Activated T-cell treated with anti-CD3 and anti-CD28 coated beads, Interleukin-2, amount 50 U/mL, for 72 hours (primary cell): Measurements from ENCODE around the gene GNG11. TPM values are rescaled to one million over a fixed set of nuclear protein-coding genes. Genes with fewer than 3 reads are reported as not detected.
A peak's percentile ranks its signal among the peaks of the same experiment; 100 is the strongest.
"Not testable (repeated sequence)": the region's sequence is repeated elsewhere in the genome, so short reads cannot be mapped to it uniquely, and the experiment has no call there.

Experiments
- ATAC-seq, 2 donors: fragments of 150-1000 bp; cut with Tn5 transposase; replicated peaks in 1 of 2; 2 replicates each; pipeline ENCODE4 v1.10.0; 2021; ENCODE audit warnings: moderate library complexity in 2 of 2, mild to moderate bottlenecking in 1 of 2
- DNase-seq, 2 donors: peaks; one replicate each; pipeline ENCODE4 v3.0.0; 2021 to 2022; ENCODE audit warnings: mixed read lengths in 1 of 2
- H3K27ac Mint-ChIP-seq: one replicate; pipeline ENCODE4 v1.8.0; 2022; ENCODE audit warnings: mild to moderate bottlenecking, moderate library complexity, mixed read lengths
- H3K27me3 Mint-ChIP-seq: one replicate; pipeline ENCODE4 v1.8.0; 2022; ENCODE audit warnings: low read depth, mixed read lengths
- H3K36me3 Mint-ChIP-seq, 2 donors: one replicate each; pipeline ENCODE4 v1.8.0; 2022; ENCODE audit warnings: mixed read lengths in 2 of 2, mild to moderate bottlenecking in 1 of 2; ENCODE audit not compliant: insufficient read depth in 2 of 2
- H3K4me1 Mint-ChIP-seq: one replicate; pipeline ENCODE4 v1.8.0; 2022; ENCODE audit warnings: low read depth, mixed read lengths
- H3K4me3 Mint-ChIP-seq, 2 donors: one replicate each; pipeline ENCODE4 v1.8.0; 2022; ENCODE audit warnings: mild to moderate bottlenecking in 2 of 2, mixed read lengths in 2 of 2, moderate library complexity in 2 of 2
- H3K9me3 Mint-ChIP-seq, 2 donors: one replicate each; pipeline ENCODE4 v1.8.0; 2022; ENCODE audit warnings: mixed read lengths in 2 of 2
- total RNA-seq, 2 donors: library from RNA; stranded (reverse); gene quantifications; one replicate each; pipeline ENCODE4 v1.2.3, GENCODE V29; 2022

The GNG11 gene
- total RNA-seq, 2 donors from 2014 or later, result not detected

GRCh38 chr7:93894966-93895640 is 26.4 kb upstream of the GNG11 start:
- H3K27ac Mint-ChIP-seq, result no peak overlapping the region
- ATAC-seq, result no peak
- H3K27me3 Mint-ChIP-seq, result peaks cover 42% of the 10 kb centered on the region
- H3K4me3 Mint-ChIP-seq, result no peak overlapping the region
- no peaks in the 10 kb centered on the region for H3K36me3 Mint-ChIP-seq
- no peak for DNase-seq
- H3K9me3 Mint-ChIP-seq, result no peaks in the 10 kb centered on the region
- H3K4me1 Mint-ChIP-seq, result peaks cover 3% of the 10 kb centered on the region

- no peak overlapping the region for H3K27ac Mint-ChIP-seq
- no peak overlapping the region for H3K4me3 Mint-ChIP-seq
- no peaks in the 10 kb centered on the region for H3K4me1 Mint-ChIP-seq
- no peaks in the 10 kb centered on the region for H3K9me3 Mint-ChIP-seq
- ATAC-seq (no peak), DNase-seq (no peak)
- peaks cover 37% of the 10 kb centered on the region for H3K27me3 Mint-ChIP-seq
- H3K36me3 Mint-ChIP-seq, result no peaks in the 10 kb centered on the region
These were observed 25.5 kb upstream of the GNG11 start for GRCh38 chr7:93895859-93896600.

GRCh38 chr7:93897680-93898079 is 23.9 kb upstream of the GNG11 start:
- ATAC-seq (no peak), DNase-seq (no peak)
- Mint-ChIP-seq H3K27ac (no peak overlapping the region), H3K36me3 (no peaks in the 10 kb centered on the region), H3K4me1 (no peaks in the 10 kb centered on the region), H3K9me3 (no peaks in the 10 kb centered on the region), H3K4me3 (no peak overlapping the region), H3K27me3 (peaks cover 20% of the 10 kb centered on the region)

- ATAC-seq (no peak), DNase-seq (peak in 1 of 2 donors; percentile 6)
- H3K36me3 Mint-ChIP-seq, result no peaks in the 10 kb centered on the region
- H3K9me3 Mint-ChIP-seq, result no peaks in the 10 kb centered on the region
- peaks cover 15% of the 10 kb centered on the region for H3K27me3 Mint-ChIP-seq
- H3K4me3 Mint-ChIP-seq, result no peak overlapping the region
- no peak overlapping the region for H3K27ac Mint-ChIP-seq
- no peaks in the 10 kb centered on the region for H3K4me1 Mint-ChIP-seq
These were observed 18.6 kb upstream of the GNG11 start for GRCh38 chr7:93902777-93903423.

GRCh38 chr7:93906267-93906666 is 15.3 kb upstream of the GNG11 start, which contains the start of gene GNGT1:
Gene GNGT1, plus strand, starts transcription at chr7:93906567. Its CDS starts 180 bp downstream, at chr7:93906747.
- no peaks in the 10 kb centered on the region for H3K9me3 Mint-ChIP-seq
- H3K4me1 Mint-ChIP-seq, result no peaks in the 10 kb centered on the region
- H3K36me3 Mint-ChIP-seq, result no peaks in the 10 kb centered on the region
- peaks cover 6% of the 10 kb centered on the region for H3K27me3 Mint-ChIP-seq
- DNase-seq, result no peak
- H3K27ac Mint-ChIP-seq, result no peak within 1 kb of the TSS
- ATAC-seq, result no peak
- H3K4me3 Mint-ChIP-seq, result no peak within 1 kb of the TSS

- Mint-ChIP-seq H3K27me3 (peaks cover 6% of the 10 kb centered on the region), H3K9me3 (no peaks in the 10 kb centered on the region), H3K36me3 (no peaks in the 10 kb centered on the region), H3K27ac (no peak overlapping the region), H3K4me3 (no peak overlapping the region), H3K4me1 (no peaks in the 10 kb centered on the region)
- ATAC-seq (no peak), DNase-seq (no peak)
These were observed 11.2 kb upstream of the GNG11 start for GRCh38 chr7:93910076-93910994.

GRCh38 chr7:93911242-93911641 is 10.3 kb upstream of the GNG11 start:
- not testable (repeated sequence) for H3K36me3 Mint-ChIP-seq

GRCh38 chr7:93911661-93912060 is 9.9 kb upstream of the GNG11 start:
- H3K4me3 Mint-ChIP-seq, H3K9me3 Mint-ChIP-seq, H3K27me3 Mint-ChIP-seq, DNase-seq, H3K4me1 Mint-ChIP-seq, H3K36me3 Mint-ChIP-seq, H3K27ac Mint-ChIP-seq: not testable (repeated sequence)
- peak; percentile 39 to 63 for ATAC-seq

More at GRCh38 chr7:93911242-93911641, 10.3 kb upstream of the GNG11 start:
- not testable (repeated sequence) for H3K27ac Mint-ChIP-seq, H3K4me3 Mint-ChIP-seq, ATAC-seq, H3K9me3 Mint-ChIP-seq, H3K4me1 Mint-ChIP-seq, H3K27me3 Mint-ChIP-seq, DNase-seq

GRCh38 chr7:93913197-93913596 is 8.3 kb upstream of the GNG11 start:
- Mint-ChIP-seq H3K4me3 (no peak overlapping the region), H3K4me1 (no peaks in the 10 kb centered on the region), H3K27me3 (peaks cover 11% of the 10 kb centered on the region), H3K9me3 (no peaks in the 10 kb centered on the region), H3K27ac (no peak overlapping the region), H3K36me3 (no peaks in the 10 kb centered on the region)
- ATAC-seq (no peak), DNase-seq (no peak)

- H3K9me3 Mint-ChIP-seq, result no peaks in the 10 kb centered on the region
- ATAC-seq (no peak), DNase-seq (no peak)
- peaks cover 11% of the 10 kb centered on the region for H3K27me3 Mint-ChIP-seq
- H3K27ac Mint-ChIP-seq, result no peak overlapping the region
- H3K4me3 Mint-ChIP-seq, result no peak overlapping the region
- H3K36me3 Mint-ChIP-seq, result no peaks in the 10 kb centered on the region
- H3K4me1 Mint-ChIP-seq, result no peaks in the 10 kb centered on the region
These were observed 6.9 kb upstream of the GNG11 start for GRCh38 chr7:93914581-93915066.

GRCh38 chr7:93915206-93915842 is 6.2 kb upstream of the GNG11 start:
- peaks cover 13% of the 10 kb centered on the region for H3K27me3 Mint-ChIP-seq
- not testable (repeated sequence) for H3K27ac Mint-ChIP-seq, DNase-seq, H3K36me3 Mint-ChIP-seq, H3K4me3 Mint-ChIP-seq, H3K4me1 Mint-ChIP-seq, ATAC-seq, H3K9me3 Mint-ChIP-seq

GRCh38 chr7:93915888-93916287 is 5.6 kb upstream of the GNG11 start:
- not testable (repeated sequence) for H3K9me3 Mint-ChIP-seq, H3K27ac Mint-ChIP-seq, H3K4me1 Mint-ChIP-seq, H3K4me3 Mint-ChIP-seq, DNase-seq, H3K36me3 Mint-ChIP-seq
- peaks cover 19% of the 10 kb centered on the region for H3K27me3 Mint-ChIP-seq
- peak in 1 of 2 donors; percentile 72 for ATAC-seq
